ENCODE data around the gene KANSL3. TPM values are rescaled to one million over a fixed set of nuclear protein-coding genes. Genes with fewer than 3 reads are reported as not detected.

Gene KANSL3
- total and polyA plus RNA-seq, 9 of the 15 experiments (the other 6 are each of a cell fraction or from before 2014, with no cell fraction given) = 11.3 to 43.7 (median 27.9) TPM

DNA sequence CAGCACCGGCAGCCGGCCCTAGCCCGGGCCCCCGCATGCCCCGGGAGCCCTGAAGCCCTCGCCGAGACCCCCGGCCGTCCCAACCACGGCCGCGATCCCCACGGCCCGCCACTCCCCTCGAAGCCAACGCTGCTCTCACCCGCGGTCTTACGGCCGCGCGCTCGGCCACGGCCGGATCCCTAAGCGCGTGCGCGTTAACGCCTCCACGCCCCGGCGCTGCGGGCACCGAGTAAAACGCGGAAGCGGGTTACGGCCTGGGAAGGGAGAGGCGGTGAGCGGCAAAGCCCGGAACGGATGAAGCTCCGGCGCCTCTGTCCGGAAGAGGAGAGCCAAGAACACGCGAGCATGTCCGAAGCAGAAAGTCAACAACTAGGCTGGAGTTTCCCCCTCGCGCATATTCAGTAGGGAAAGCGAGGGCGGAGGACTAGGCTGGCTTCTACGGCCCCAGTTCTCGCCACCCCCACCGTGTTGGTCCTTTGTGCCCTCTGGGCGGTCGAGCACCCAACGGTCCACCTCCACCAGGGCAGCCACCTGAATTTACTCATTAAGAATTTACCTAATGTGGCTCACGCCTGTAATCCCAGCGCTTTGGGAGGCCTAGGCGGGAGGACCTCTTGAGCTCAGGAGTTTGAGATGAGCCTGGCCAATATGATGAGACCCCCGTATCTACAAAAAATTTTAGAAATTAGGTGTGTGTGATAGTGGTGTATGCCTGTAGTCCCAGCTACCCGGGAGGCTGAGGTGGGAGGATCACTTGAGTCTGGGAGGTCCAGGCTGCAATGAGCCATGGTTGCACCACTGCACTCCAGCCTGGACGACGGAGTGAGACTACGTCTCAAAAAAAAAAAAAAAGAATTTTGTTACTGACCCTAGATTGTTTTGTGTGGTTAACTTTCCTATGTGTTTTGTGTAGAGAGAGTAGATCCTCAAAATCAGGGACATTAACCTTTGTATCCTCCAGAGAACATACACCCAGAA is at the start of gene KANSL3 (continued):
- TF ChIP-seq, protein P1, sequence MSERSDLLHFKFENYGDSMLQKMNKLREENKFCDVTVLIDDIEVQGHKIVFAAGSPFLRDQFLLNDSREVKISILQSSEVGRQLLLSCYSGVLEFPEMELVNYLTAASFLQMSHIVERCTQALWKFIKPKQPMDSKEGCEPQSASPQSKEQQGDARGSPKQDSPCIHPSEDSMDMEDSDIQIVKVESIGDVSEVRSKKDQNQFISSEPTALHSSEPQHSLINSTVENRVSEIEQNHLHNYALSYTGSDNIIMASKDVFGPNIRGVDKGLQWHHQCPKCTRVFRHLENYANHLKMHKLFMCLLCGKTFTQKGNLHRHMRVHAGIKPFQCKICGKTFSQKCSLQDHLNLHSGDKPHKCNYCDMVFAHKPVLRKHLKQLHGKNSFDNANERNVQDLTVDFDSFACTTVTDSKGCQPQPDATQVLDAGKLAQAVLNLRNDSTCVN (CRISPR knock-in tag; IDR thresholded peaks at IDR 0.05) = peak; percentile 79; the same call in 1 of the 2 replicates
- TF ChIP-seq PTRF (tag; IDR thresholded peaks at IDR 0.05) = no peak
- TF ChIP-seq, protein P2, sequence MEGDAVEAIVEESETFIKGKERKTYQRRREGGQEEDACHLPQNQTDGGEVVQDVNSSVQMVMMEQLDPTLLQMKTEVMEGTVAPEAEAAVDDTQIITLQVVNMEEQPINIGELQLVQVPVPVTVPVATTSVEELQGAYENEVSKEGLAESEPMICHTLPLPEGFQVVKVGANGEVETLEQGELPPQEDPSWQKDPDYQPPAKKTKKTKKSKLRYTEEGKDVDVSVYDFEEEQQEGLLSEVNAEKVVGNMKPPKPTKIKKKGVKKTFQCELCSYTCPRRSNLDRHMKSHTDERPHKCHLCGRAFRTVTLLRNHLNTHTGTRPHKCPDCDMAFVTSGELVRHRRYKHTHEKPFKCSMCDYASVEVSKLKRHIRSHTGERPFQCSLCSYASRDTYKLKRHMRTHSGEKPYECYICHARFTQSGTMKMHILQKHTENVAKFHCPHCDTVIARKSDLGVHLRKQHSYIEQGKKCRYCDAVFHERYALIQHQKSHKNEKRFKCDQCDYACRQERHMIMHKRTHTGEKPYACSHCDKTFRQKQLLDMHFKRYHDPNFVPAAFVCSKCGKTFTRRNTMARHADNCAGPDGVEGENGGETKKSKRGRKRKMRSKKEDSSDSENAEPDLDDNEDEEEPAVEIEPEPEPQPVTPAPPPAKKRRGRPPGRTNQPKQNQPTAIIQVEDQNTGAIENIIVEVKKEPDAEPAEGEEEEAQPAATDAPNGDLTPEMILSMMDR (IDR thresholded peaks at IDR 0.05 in 2 of 3, conservative IDR thresholded peaks at IDR 0.05 in 1 of 3; ENCODE audit: insufficient read depth in 2 of 3, low read depth in 1 of 3, low read length in 3 of 3) = peak in 1 of 3 experiments; percentile 16; a peak in 2 of 6 replicates
- TF ChIP-seq KLF10 (CRISPR knock-in tag; IDR thresholded peaks at IDR 0.05) = no peak
- peak; percentile 93 for TF ChIP-seq CCNT2 (IDR thresholded peaks at IDR 0.05; ENCODE audit: borderline replicate concordance, extremely low read depth, insufficient read length, low read depth, low read length)
- peak; percentile 88 for TF ChIP-seq TBP (optimal IDR thresholded peaks at IDR 0.05; ENCODE audit: low read depth, low read length)
- peak; percentile 87 for TF ChIP-seq TARDBP (IDR thresholded peaks at IDR 0.05)
- peak; percentile 47; the same call in 1 of the 2 replicates for TF ChIP-seq DPF2 (IDR thresholded peaks at IDR 0.05)
- TF ChIP-seq, protein P3, sequence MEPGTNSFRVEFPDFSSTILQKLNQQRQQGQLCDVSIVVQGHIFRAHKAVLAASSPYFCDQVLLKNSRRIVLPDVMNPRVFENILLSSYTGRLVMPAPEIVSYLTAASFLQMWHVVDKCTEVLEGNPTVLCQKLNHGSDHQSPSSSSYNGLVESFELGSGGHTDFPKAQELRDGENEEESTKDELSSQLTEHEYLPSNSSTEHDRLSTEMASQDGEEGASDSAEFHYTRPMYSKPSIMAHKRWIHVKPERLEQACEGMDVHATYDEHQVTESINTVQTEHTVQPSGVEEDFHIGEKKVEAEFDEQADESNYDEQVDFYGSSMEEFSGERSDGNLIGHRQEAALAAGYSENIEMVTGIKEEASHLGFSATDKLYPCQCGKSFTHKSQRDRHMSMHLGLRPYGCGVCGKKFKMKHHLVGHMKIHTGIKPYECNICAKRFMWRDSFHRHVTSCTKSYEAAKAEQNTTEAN (CRISPR knock-in tag; IDR thresholded peaks at IDR 0.05) = peak; percentile 78; the same call in 1 of the 2 replicates
- peak; percentile 94 for TF ChIP-seq MTA3 (IDR thresholded peaks at IDR 0.05; ENCODE audit: borderline replicate concordance)
- TF ChIP-seq SNRNP70 (optimal IDR thresholded peaks at IDR 0.05; ENCODE audit: low read depth, low read length) = no peak
- peak; percentile 67 for TF ChIP-seq BACH1 (tag; IDR thresholded peaks at IDR 0.05)
- no peak for TF ChIP-seq CHD4 (IDR thresholded peaks at IDR 0.05; ENCODE audit: insufficient read depth, insufficient replicate concordance, low read depth, low read length, poor library complexity, severe bottlenecking)
- TF ChIP-seq TAL1 (IDR thresholded peaks at IDR 0.05) = no peak
- TF ChIP-seq, protein P4, sequence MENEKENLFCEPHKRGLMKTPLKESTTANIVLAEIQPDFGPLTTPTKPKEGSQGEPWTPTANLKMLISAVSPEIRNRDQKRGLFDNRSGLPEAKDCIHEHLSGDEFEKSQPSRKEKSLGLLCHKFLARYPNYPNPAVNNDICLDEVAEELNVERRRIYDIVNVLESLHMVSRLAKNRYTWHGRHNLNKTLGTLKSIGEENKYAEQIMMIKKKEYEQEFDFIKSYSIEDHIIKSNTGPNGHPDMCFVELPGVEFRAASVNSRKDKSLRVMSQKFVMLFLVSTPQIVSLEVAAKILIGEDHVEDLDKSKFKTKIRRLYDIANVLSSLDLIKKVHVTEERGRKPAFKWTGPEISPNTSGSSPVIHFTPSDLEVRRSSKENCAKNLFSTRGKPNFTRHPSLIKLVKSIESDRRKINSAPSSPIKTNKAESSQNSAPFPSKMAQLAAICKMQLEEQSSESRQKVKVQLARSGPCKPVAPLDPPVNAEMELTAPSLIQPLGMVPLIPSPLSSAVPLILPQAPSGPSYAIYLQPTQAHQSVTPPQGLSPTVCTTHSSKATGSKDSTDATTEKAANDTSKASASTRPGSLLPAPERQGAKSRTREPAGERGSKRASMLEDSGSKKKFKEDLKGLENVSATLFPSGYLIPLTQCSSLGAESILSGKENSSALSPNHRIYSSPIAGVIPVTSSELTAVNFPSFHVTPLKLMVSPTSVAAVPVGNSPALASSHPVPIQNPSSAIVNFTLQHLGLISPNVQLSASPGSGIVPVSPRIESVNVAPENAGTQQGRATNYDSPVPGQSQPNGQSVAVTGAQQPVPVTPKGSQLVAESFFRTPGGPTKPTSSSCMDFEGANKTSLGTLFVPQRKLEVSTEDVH (IDR thresholded peaks at IDR 0.05; ENCODE audit: low read depth, partially characterized antibody) = peak; percentile 64
- TF ChIP-seq SETDB1 (IDR thresholded peaks at IDR 0.05; ENCODE audit: low read length) = no peak
- no peak for TF ChIP-seq RBM17 (IDR thresholded peaks at IDR 0.05; ENCODE audit: borderline replicate concordance, low read depth, low read length)
- TF ChIP-seq, protein P5, sequence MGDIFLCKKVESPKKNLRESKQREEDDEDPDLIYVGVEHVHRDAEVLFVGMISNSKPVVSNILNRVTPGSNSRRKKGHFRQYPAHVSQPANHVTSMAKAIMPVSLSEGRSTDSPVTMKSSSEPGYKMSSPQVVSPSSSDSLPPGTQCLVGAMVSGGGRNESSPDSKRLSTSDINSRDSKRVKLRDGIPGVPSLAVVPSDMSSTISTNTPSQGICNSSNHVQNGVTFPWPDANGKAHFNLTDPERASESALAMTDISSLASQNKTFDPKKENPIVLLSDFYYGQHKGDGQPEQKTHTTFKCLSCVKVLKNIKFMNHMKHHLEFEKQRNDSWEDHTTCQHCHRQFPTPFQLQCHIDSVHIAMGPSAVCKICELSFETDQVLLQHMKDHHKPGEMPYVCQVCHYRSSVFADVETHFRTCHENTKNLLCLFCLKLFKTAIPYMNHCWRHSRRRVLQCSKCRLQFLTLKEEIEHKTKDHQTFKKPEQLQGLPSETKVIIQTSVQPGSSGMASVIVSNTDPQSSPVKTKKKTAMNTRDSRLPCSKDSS (IDR thresholded peaks at IDR 0.05; ENCODE audit: low read depth, partially characterized antibody) = no peak

Data from K562 (cell line).